Measurements from ENCODE around the gene FLT4. TPM values are rescaled to one million over a fixed set of nuclear protein-coding genes. Genes with fewer than 3 reads are reported as not detected.

FLT4 gene
- total RNA-seq, 1 experiment from 2014 or later, result 6.3 TPM

GRCh38 chr5:180602481-180603075 lies 46.8 kb downstream of the FLT4 start:
- Mint-ChIP-seq H3K9me3 (no peaks in the 10 kb centered on the region; a peak in 1 of 5 replicates), H3K27ac (no peak overlapping the region), H3K27me3 (ENCODE audit: low read depth) (peaks cover 7% of the 10 kb centered on the region; the same call in 1 of the 2 replicates), H3K36me3 (ENCODE audit: insufficient read depth in 1 of 3, low read depth in 3 of 3) (no peaks in the 10 kb centered on the region), H3K4me3 (no peak overlapping the region; a peak in 1 of 5 replicates), H3K4me1 (peaks cover 0 to 6% of the 10 kb centered on the region in 2 experiments; a peak in 3 of 4 replicates)
- Histone ChIP-seq H3K18ac (ENCODE audit: insufficient read length, low read depth, low read length) (peak overlapping the region; percentile 11), H3T11ph (ENCODE audit: low read length) (no peak overlapping the region), H3K56ac (ENCODE audit: insufficient read length, low read depth, low read length) (no peak overlapping the region), H3K9me3 (ENCODE audit: control insufficient read depth, low read depth, low read length) (no peaks in the 10 kb centered on the region), H2BK120ac (ENCODE audit: low read depth, low read length, poor library complexity, severe bottlenecking) (no peak overlapping the region), H3K14ac (ENCODE audit: insufficient read depth, low read length) (no peak overlapping the region), H4K8ac (replicated peaks; ENCODE audit: insufficient read length, low read depth, low read length) (no peak overlapping the region), H2AFZ (ENCODE audit: low read length) (no peak overlapping the region), H3K4ac (ENCODE audit: low read depth, low read length) (no peak overlapping the region), H3K23ac (ENCODE audit: insufficient read length, low read depth, low read length) (no peak overlapping the region), H3K4me2 (ENCODE audit: insufficient read depth, insufficient read length, low read length) (no peak overlapping the region), H2BK20ac (ENCODE audit: low read depth, low read length, poor library complexity, severe bottlenecking) (no peak overlapping the region), H3K27me3 (ENCODE audit: insufficient read depth, low read length) (no peaks in the 10 kb centered on the region), H2BK15ac (ENCODE audit: low read depth, low read length) (no peak overlapping the region), H3K9ac (ENCODE audit: extremely low read depth, insufficient read length, low read length) (no peak overlapping the region), H4K5ac (ENCODE audit: insufficient read length, low read depth, low read length) (no peak overlapping the region), H4K91ac (ENCODE audit: insufficient read length, low read depth, low read length) (no peak overlapping the region), H3K79me1 (ENCODE audit: insufficient read depth, low read depth, low read length, poor library complexity, severe bottlenecking) (no peaks in the 10 kb centered on the region), H3K23me2 (ENCODE audit: insufficient read length, low read depth, low read length, poor library complexity, severe bottlenecking) (no peaks in the 10 kb centered on the region), H3K79me2 (ENCODE audit: insufficient read depth, low read length) (no peaks in the 10 kb centered on the region), H2AK5ac (ENCODE audit: insufficient read length, low read length) (no peak overlapping the region), H2BK12ac (ENCODE audit: insufficient read length, low read depth, low read length) (no peak overlapping the region), H2BK5ac (ENCODE audit: insufficient read length, low read length) (no peak overlapping the region), H3K27ac (ENCODE audit: insufficient read length, low read depth, low read length) (no peak overlapping the region), H4K20me1 (ENCODE audit: control insufficient read depth, insufficient read depth, insufficient read length) (no peaks in the 10 kb centered on the region), H3K4me1 (ENCODE audit: insufficient read depth, low read length) (no peaks in the 10 kb centered on the region)
- TF ChIP-seq CTCF (conservative IDR thresholded peaks at IDR 0.05), result no peak
- no CpG with 5 or more reads among the region's 15 CpGs for WGBS (ENCODE audit: extremely low coverage, insufficient read length, low lambda C conversion rate)
- peak; percentile 29 for DNase-seq

All from H9 (cell line).